HEK293T (cell line): ENCODE results near the gene TULP1.

Source experiments
- ELF4 ChIP-seq: fragments of 450-650 bp; IDR thresholded peaks from 2 replicates; pipeline ENCODE4 v1.6.1; 2017; ENCODE audit warnings: antibody characterized with exemption
- FOXM1 ChIP-seq: fragments of 450-650 bp; IDR thresholded peaks from 2 replicates; pipeline ENCODE4 v1.6.1; 2017; ENCODE audit warnings: mild to moderate bottlenecking, borderline replicate concordance
- LEF1 ChIP-seq: fragments of 450-650 bp; IDR thresholded peaks from 2 replicates; pipeline ENCODE4 v1.6.1; 2017; ENCODE audit warnings: mild to moderate bottlenecking, borderline replicate concordance
- NFRKB ChIP-seq: fragments of 450-650 bp; IDR thresholded peaks from 2 replicates; pipeline ENCODE4 v1.6.1; 2016; ENCODE audit warnings: mild to moderate bottlenecking, moderate library complexity
- SP1 ChIP-seq: fragments of 450-650 bp; IDR thresholded peaks from 2 replicates; pipeline ENCODE4 v1.6.1; 2017
- TARDBP ChIP-seq: fragments of 450-650 bp; IDR thresholded peaks from 2 replicates; pipeline ENCODE4 v1.6.1; 2016

- TF ChIP-seq NFRKB (no peak), ELF4 (no peak), SP1 (no peak), FOXM1 (no peak), LEF1 (no peak), TARDBP (no peak)
These were observed 1.7 kb downstream of the TULP1 start for GRCh38 chr6:35510916-35511561.
